ENCODE data around the gene RRAS2.
"Not testable (repeated sequence)": the region's sequence is repeated elsewhere in the genome, so short reads cannot be mapped to it uniquely, and the experiment has no call there.

The RRAS2 gene

DNA sequence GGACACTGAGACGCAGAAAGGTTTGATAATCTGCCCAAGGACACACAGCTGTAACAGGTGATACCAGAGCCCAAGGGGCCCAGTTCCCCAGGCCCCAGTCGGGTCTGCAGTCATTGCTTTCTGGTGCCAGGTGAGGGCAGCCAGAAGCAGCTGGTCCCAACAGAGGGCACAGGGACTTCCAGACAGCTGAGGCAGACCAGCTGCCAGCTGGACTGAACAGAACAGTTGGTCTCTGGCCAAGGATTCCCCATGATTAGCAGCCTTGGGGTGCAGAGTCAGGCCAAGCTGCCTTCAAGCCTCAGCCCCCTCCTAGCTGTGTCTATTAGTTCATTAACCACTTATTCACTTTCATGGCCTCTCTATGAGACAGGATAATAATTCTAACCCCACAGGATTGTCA is 105.6 kb downstream of the RRAS2 start:
- Histone ChIP-seq H3K27ac (ENCODE audit: low read length) (no peak overlapping the region), H2AFZ (ENCODE audit: low read depth, low read length) (no peak overlapping the region), H3K9me3 (ENCODE audit: insufficient read depth, low read length, severe bottlenecking) (no peaks in the 10 kb centered on the region), H3K4me1 (ENCODE audit: insufficient read depth, low read length) (peaks cover 8% of the 10 kb centered on the region), H4K20me1 (ENCODE audit: insufficient read depth, low read length) (no peaks in the 10 kb centered on the region), H3K9ac (ENCODE audit: low read depth, low read length) (no peak overlapping the region), H3K4me3 (ENCODE audit: low read depth in 1 of 2, low read length in 2 of 2) (no peak overlapping the region), H3K27me3 (ENCODE audit: insufficient read depth, low read length, poor library complexity) (peaks cover 7% of the 10 kb centered on the region), H3K79me2 (ENCODE audit: insufficient read depth, low read length) (no peaks in the 10 kb centered on the region), H3K4me2 (ENCODE audit: insufficient read depth, low read length) (no peak overlapping the region), H3K36me3 (ENCODE audit: insufficient read depth, low read length) (no peaks in the 10 kb centered on the region)
- TF ChIP-seq EZH2 (IDR thresholded peaks at IDR 0.05; ENCODE audit: borderline replicate concordance, low read depth, low read length, severe bottlenecking) (no peak), CTCF (IDR thresholded peaks at IDR 0.05; ENCODE audit: borderline replicate concordance, extremely low read depth, low read length, poor library complexity, severe bottlenecking) (no peak)
- ATAC-seq (ENCODE audit: insufficient read depth, low read depth) (no peak), DNase-seq (no peak)

DNA sequence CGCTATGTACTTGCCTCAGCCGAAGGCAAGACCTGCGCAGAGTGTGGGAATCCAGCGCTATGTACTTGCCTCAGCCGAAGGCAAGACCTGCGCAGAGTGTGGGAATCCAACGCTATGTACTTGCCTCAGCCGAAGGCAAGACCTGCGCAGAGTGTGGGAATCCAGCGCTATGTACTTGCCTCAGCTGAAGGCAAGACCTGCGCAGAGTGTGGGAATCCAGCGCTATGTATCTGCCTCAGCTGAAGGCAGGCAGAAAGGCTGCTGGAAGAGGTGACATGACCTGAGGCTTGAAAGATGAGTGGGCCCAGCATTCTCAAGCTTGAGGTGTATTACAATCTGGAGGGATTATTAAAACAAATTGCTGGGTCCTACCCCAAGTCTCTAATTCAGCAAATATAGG is 106.5 kb downstream of the RRAS2 start:
- H2AFZ ChIP-seq (ENCODE audit: low read depth, low read length); H4K20me1 ChIP-seq (ENCODE audit: insufficient read depth, low read length); DNase-seq; H3K9me3 ChIP-seq (ENCODE audit: insufficient read depth, low read length, severe bottlenecking); H3K27ac ChIP-seq (ENCODE audit: low read length); H3K9ac ChIP-seq (ENCODE audit: low read depth, low read length); H3K4me3 ChIP-seq (ENCODE audit: low read depth in 1 of 2, low read length in 2 of 2); H3K79me2 ChIP-seq (ENCODE audit: insufficient read depth, low read length); H3K27me3 ChIP-seq (ENCODE audit: insufficient read depth, low read length, poor library complexity); ATAC-seq (ENCODE audit: insufficient read depth, low read depth); H3K36me3 ChIP-seq (ENCODE audit: insufficient read depth, low read length); H3K4me1 ChIP-seq (ENCODE audit: insufficient read depth, low read length); H3K4me2 ChIP-seq (ENCODE audit: insufficient read depth, low read length): not testable (repeated sequence)

DNA sequence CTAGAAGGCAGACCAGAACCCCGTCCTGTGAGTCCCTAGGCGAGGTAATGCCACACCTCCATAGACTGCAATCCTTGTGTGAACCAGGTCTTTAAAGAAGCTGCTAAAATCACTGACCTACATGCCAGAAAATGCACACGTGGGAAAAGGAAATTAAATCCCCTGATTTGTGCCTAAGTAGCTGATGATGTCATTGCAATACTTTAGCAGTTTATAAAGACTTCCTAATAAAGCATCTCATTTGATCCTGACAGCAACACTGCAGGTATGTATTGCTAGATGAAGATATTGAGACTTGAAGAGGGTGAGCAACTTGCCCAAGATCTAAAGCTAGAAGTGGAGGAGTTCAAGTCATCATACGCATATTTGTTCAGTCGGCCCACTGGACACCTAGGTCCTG is 107.2 kb downstream of the RRAS2 start:
- H2AFZ ChIP-seq (ENCODE audit: low read depth, low read length) = no peak overlapping the region
- ATAC-seq (ENCODE audit: insufficient read depth, low read depth) = no peak

More for the DNA sequence above, 107.2 kb downstream of the RRAS2 start:
- Histone ChIP-seq H3K36me3 (ENCODE audit: insufficient read depth, low read length) (no peaks in the 10 kb centered on the region), H3K27ac (ENCODE audit: low read length) (no peak overlapping the region), H3K4me2 (ENCODE audit: insufficient read depth, low read length) (no peak overlapping the region), H4K20me1 (ENCODE audit: insufficient read depth, low read length) (no peaks in the 10 kb centered on the region), H3K9me3 (ENCODE audit: insufficient read depth, low read length, severe bottlenecking) (no peaks in the 10 kb centered on the region), H3K4me3 (ENCODE audit: low read depth in 1 of 2, low read length in 2 of 2) (no peak overlapping the region), H3K9ac (ENCODE audit: low read depth, low read length) (no peak overlapping the region), H3K27me3 (ENCODE audit: insufficient read depth, low read length, poor library complexity) (peaks cover 7% of the 10 kb centered on the region), H3K79me2 (ENCODE audit: insufficient read depth, low read length) (no peaks in the 10 kb centered on the region), H3K4me1 (ENCODE audit: insufficient read depth, low read length) (peaks cover 8% of the 10 kb centered on the region)
- DNase-seq = no peak
- no peak for TF ChIP-seq CTCF (IDR thresholded peaks at IDR 0.05; ENCODE audit: borderline replicate concordance, extremely low read depth, low read length, poor library complexity, severe bottlenecking)
- TF ChIP-seq EZH2 (IDR thresholded peaks at IDR 0.05; ENCODE audit: borderline replicate concordance, low read depth, low read length, severe bottlenecking) = no peak

All from DND-41 (cell line).